GM21737 (cell line): ENCODE data around the gene SLF2.

Source experiments
- ATAC-seq: cut with Tn5 transposase; IDR thresholded peaks from one replicate; pipeline ENCODE4 v1.9.1; 2021; ENCODE audit warnings: mild to moderate bottlenecking, moderate library complexity; ENCODE audit not compliant: unreplicated experiment

The SLF2 gene

GRCh38 chr10:100899171-100899570 is 13.6 kb upstream of the SLF2 start:
- ATAC-seq: no peak

- ATAC-seq: no peak
These were observed 11.7 kb upstream of the SLF2 start for GRCh38 chr10:100901051-100901450.

DNA sequence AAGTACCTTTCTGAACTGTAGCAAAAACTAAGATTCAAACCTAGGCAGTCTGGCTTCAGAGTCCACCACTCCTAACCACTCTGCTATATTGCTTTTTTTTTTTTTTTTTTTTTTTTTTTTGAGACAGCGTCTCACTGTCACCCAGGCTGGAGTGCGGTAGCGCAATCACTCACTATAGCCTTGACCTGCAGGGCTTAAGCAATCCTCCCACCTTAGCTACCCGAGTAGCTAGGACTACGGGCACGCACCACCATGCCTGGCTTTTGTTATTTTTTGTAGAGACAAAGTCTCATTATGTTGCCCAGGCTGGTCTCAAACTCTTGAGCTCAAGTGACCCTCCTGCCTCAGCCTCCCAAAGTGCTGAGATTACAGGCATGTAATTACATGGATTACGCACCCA is 10.1 kb upstream of the SLF2 start:
- ATAC-seq: no peak

- ATAC-seq: no peak
These were observed 7.8 kb upstream of the SLF2 start for GRCh38 chr10:100904917-100905316.

GRCh38 chr10:100907175-100907574 is 5.6 kb upstream of the SLF2 start:
- ATAC-seq: no peak

GRCh38 chr10:100907773-100908363 is 4.9 kb upstream of the SLF2 start:
- ATAC-seq: no peak

GRCh38 chr10:100908378-100908777 is 4.4 kb upstream of the SLF2 start:
- no peak for ATAC-seq

- no peak for ATAC-seq
These were observed 3.1 kb upstream of the SLF2 start for GRCh38 chr10:100909501-100910263.

- ATAC-seq: no peak
These were observed 1.3 kb upstream of the SLF2 start for GRCh38 chr10:100911472-100911871.

GRCh38 chr10:100912013-100912604 is 654 bp upstream of the SLF2 start:
- ATAC-seq: no peak

DNA sequence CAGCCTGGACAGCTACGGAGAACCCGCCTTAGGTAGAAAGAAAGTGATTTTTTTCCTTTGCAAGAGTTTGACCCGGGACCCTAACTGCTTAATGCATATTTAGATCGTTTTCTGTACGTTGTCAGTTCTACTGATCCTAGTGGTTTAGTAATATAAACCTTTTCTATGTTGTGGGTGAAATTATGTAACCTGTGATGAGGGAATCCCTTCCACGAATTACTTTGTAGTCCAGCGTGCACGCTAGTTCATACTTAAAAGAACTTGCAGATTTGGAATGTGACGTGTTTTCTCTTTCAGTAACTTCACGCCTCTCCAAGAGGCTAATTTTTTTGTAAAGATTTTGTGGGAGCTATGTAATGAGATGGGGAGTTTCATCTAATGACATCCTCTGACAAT is 705 bp downstream of the SLF2 start:
- peak; percentile 1 for ATAC-seq

- ATAC-seq: no peak
These were observed 4.3 kb downstream of the SLF2 start for GRCh38 chr10:100917071-100917470.

GRCh38 chr10:100923580-100923979 is 10.8 kb downstream of the SLF2 start:
- ATAC-seq: no peak

GRCh38 chr10:100927266-100927665 is 14.5 kb downstream of the SLF2 start:
- ATAC-seq: no peak

DNA sequence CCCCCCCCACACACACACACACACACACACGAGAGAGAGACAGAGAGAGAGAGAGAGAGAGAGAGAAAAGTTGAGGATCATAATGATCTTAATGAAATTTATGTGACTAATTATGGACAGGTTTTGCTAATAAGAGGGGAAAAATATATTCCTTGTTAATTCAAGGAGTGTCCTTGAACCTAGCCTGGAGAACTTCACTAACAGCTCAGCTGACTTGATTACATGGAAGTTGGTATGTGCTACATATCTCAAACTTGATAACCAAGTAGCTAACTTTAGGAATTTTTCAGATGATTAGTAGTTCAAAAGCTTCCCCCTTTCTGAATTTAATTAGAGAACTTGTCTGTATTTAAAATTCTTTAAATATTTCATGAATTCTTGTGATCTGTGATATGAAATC is 15.3 kb downstream of the SLF2 start:
- ATAC-seq: no peak

GRCh38 chr10:100930368-100930767 is 17.6 kb downstream of the SLF2 start:
- no peak for ATAC-seq

DNA sequence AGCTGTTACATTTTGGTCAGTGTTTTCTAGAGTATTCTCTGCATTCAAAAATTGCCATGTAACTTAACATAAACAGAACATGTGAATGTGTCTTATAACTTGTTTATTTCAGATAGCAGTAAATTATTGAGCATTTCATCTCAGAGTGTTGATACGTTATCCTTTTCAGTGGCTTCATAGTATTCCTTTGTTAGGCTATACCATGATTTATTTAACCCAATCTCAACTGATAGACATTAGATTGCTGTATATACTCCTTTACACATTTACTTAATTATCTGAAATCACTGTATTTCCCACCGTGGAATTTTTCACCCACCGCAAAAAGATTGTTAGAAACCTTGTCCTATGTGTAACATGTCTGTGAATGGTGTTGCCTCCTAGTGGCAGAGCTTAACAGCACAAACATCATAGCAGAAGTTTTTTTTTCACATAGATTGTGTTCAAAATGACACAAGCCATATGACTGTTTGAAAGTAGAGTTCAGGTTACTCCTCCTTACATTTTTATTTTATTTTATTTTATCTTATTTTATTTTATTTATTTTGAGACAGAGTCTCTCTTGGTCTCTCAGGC is 21.4 kb downstream of the SLF2 start:
- no peak for ATAC-seq

GRCh38 chr10:100939763-100940344 is 27.1 kb downstream of the SLF2 start:
- ATAC-seq: no peak

GRCh38 chr10:100942229-100942628 is 29.5 kb downstream of the SLF2 start:
- ATAC-seq: no peak

- no peak for ATAC-seq
These were observed 30.7 kb downstream of the SLF2 start for GRCh38 chr10:100943508-100943907.

GRCh38 chr10:100945754-100946153 is 33.0 kb downstream of the SLF2 start:
- ATAC-seq: no peak

DNA sequence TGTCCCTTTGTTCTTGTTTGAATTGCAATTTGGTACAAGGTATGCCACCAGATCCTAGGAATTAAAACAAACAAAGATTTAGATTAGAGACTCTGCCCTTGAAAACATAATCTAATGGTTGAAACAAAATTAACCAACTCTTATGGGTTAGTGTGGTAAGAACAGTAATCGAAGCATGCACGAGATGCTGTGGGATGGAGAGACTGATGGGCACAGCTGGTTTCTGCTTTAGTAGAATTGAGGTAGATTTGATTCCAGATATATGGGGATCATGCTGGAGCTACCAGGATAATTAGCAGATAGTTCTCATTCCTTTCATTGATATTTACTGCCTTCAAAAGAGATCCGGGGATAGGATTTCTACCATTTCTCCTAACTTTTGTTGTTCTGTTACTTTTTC is 36.2 kb downstream of the SLF2 start:
- no peak for ATAC-seq
